ENCODE results near the gene SNX5. TPM values are rescaled to one million over a fixed set of nuclear protein-coding genes. Genes with fewer than 3 reads are reported as not detected.

The SNX5 gene
- total and polyA plus RNA-seq, 2 of the 13 experiments (the other 11 are each of a cell fraction or from before 2014, with no cell fraction given) = 664 to 1,040 TPM

GRCh38 chr20:17968366-17969277 is at the start of gene SNX5, which contains the start of gene MGME1 (continued):
- peak; percentile 95 for TF ChIP-seq PRDM4 (CRISPR knock-in tag; IDR thresholded peaks at IDR 0.05; ENCODE audit: borderline replicate concordance)
- peak; percentile 96 for TF ChIP-seq ZNF264 (CRISPR knock-in tag; IDR thresholded peaks at IDR 0.05)
- TF ChIP-seq ZNF619 (CRISPR knock-in tag; IDR thresholded peaks at IDR 0.05) = peak; percentile 99
- no peak for TF ChIP-seq ATRX (CRISPR knock-in tag; IDR thresholded peaks at IDR 0.05; ENCODE audit: borderline replicate concordance)
- TF ChIP-seq KIAA2018 (CRISPR knock-in tag; IDR thresholded peaks at IDR 0.05; ENCODE audit: borderline replicate concordance) = peak; percentile 84; the same call in 1 of the 2 replicates
- TF ChIP-seq FOXP1 (IDR thresholded peaks at IDR 0.05) = no peak
- TF ChIP-seq FOXP1 (CRISPR knock-in tag; IDR thresholded peaks at IDR 0.05) = peak; percentile 54; the same call in 1 of the 2 replicates
- peak; percentile 98 for TF ChIP-seq ZNF274 (CRISPR knock-in tag; IDR thresholded peaks at IDR 0.05)
- peak; percentile 99 for TF ChIP-seq PHF8 (CRISPR knock-in tag; IDR thresholded peaks at IDR 0.05)
- TF ChIP-seq SP2 (CRISPR knock-in tag; IDR thresholded peaks at IDR 0.05) = peak; percentile 65
- TF ChIP-seq KMT2B (CRISPR knock-in tag; IDR thresholded peaks at IDR 0.05) = peak; percentile 98
- peak; percentile 83 for TF ChIP-seq ZNF331 (CRISPR knock-in tag; IDR thresholded peaks at IDR 0.05)
- peak; percentile 99 for TF ChIP-seq ZNF574 (CRISPR knock-in tag; IDR thresholded peaks at IDR 0.05)
- no peak; the same call in 1 of the 2 replicates for TF ChIP-seq ZNF354B (CRISPR knock-in tag; IDR thresholded peaks at IDR 0.05)
- TF ChIP-seq ZFAT (CRISPR knock-in tag; conservative IDR thresholded peaks at IDR 0.05) = no peak; the same call in 1 of the 2 replicates
- peak; percentile 74 for TF ChIP-seq HMG20B (CRISPR knock-in tag; conservative IDR thresholded peaks at IDR 0.05)
